Activated CD4-positive, alpha-beta T cell treated with anti-CD3 and anti-CD28 coated beads for 4 hours (primary cell): ENCODE results near the gene EEA1.
"Not testable (repeated sequence)": the region's sequence is repeated elsewhere in the genome, so short reads cannot be mapped to it uniquely, and the experiment has no call there.

Experiments
- DNase-seq, 2 donors: peaks; one replicate each; pipeline ENCODE4 v3.0.0-alpha.2; 2020

Gene EEA1

DNA sequence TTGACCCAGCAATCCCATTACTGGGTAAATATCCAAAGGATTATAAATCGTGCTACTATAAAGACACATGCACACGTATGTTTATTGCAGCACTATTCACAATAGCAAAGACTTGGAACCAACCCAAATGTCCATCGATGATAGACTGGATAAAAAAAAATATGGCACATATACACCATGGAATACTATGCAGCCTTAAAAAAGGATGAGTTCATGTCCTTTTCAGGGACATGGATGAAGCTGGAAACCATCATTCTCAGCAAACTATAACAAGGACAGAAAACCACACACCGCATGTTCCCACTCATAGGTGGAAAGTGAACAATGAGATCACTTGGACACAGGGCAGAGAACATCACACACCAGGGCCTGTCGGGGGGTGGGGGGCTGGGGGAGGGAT lies 134.7 kb downstream of the EEA1 start:
- not testable (repeated sequence) for DNase-seq

DNA sequence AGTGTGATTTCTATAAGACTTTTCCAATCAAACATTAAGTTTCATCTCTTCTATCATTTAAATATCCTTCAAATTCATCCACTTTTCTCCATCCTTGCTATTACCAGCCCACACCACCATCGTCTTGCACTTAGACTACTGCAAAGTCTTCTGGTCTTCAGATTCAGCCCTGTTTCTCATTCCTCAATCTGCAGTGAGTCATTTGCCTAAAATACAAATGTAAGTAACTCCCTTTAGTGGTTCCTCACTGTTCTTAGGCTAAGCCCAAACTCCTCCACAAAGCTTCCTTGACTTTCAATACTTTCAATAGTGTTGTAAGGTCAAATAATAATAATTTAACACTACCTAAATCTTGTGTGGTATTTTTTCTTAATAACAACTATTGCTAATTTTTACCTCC lies 143.1 kb downstream of the EEA1 start:
- DNase-seq = no peak

DNA sequence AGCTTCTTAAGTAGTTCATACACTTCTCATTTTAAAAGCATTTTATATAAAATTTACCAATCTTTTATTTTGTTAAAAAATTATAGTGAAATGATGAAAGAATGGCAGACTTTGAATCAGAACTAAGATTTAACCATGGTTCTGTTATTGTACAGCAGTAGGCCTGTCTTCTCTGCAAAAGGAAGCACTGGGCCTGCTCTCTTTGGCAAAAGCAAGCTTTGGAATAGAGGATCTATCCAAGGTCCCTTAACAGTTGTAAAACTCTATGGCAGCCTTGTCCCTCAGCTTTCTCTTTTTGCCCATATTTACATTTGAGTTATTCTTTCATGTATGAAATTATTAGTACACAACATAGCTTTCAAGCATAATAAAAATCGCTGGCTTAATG lies 143.5 kb downstream of the EEA1 start:
- no peak for DNase-seq

DNA sequence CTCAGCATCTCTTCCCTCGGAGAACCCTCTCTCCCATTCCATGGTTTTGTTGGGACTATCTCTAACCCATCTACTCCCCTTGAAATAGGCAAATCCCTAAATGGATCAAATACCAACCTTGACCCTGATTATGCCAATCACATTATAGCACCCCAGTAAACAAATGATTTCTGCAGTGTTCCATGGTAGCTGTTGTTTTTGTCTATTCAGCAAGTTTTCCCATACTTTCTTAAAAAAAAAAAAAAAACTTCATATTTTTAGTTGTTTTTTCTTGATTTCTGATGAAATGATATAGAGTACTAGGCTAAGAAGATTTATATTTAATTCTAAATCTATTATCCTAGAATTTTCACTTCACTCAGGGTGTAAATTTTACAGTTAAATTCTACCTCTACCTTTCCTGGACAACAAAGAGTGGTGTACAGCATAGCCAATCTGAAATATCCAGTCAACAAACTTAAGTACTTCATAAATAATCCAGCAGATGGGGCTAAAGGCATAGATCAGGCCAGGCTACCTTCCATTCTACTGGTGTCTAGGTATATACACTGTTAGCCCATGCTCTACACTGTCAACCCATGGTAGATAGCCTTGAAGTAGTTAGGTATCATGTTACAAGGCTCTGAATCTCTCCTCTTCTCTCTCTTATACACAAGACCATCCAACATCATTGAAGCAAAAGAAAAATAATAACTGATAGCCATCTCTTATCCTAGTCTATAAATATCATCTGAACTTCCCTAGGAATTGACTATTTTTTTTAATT lies 144.1 kb downstream of the EEA1 start:
- peak; percentile 22 to 25 for DNase-seq

DNA sequence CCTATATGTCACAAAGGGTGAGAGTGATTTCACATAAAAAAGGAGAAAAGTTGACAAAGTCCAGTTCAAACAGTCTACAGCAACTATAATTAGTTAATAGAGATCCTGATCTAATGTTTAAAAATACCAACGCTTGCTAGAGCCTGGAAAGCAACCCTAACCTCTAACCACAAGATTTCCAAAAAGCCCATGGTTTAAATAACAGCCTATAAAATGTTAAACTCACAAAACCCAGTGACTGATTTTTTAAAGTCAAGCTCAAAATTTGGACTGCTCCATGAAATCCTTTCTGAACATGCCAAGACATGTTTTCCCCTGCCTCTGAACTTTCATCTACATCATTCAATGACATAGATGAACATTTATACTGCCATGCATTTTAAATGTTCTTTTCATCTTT lies 144.7 kb downstream of the EEA1 start:
- no peak for DNase-seq

DNA sequence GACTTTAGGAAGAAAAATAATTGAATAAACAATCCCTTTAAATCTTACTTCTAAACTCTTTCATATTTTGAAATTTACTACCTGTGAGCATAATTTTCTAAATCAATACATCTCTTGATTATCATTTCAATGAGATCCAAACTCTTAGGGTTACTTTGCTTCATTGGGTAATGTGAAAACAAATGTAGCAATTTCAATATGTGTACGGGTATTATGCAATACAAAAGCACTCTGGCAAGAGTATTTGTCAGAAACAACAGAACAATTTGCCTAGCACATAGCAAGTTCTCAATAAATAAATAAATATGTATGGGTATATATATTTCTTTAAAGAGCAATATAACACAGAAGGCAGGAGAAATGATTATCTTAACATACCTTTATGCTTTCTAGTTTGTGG lies 149.2 kb downstream of the EEA1 start:
- no peak for DNase-seq

DNA sequence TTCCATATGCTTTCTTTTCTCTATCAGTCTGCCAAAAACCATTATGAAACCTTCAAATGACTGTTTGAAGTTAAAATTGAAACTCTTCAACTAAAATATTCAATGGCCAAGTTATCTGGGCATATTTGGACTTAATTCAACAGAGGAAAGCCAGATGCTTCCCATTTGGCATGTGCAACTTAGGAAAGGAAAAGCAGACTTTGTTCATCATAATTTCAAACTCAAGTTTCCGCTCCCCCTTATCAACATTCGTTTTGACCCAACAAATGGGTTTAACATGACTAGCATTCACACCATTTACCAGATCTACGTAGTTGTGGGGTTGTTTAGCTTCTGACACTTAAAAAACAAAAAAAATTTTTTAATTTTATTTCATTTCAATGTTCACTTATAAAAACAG lies 150.6 kb downstream of the EEA1 start:
- no peak for DNase-seq

DNA sequence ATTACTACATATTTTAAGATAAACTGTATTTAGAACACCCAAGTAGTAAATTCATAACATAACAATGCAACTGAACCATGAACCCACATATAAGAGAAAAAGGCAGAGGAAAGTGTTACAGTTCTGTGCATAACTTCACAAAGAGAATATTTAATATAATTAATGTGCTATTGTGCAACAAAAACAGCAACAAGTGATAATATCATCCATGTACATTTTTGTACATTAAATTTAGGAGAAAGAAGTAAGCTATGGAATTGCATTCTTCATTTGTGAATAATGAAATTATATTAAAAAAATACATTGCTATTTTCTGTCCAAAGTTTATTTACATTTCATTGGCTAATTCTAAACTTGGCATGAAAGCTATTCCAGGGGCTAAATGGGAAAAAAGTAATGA lies 153.7 kb downstream of the EEA1 start:
- no peak for DNase-seq

DNA sequence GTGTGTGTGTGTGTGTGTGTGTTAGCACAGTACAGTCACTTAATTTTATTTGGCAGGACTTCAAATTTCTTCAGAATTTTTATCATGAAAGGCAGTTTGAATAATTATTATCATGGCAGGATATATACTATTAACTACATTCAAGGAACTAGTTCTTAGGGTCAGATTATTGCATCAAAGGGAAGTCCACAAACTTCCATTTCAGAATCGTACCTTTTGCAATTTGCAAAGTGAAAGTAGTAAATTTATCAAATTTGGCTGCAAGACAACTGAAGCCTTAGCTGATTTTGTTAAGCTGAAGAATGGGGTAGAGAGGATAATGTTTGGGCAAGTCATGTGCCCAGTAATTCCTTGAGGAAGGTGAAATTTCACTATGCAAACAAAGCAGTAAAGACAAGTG lies 158.1 kb downstream of the EEA1 start:
- no peak for DNase-seq

DNA sequence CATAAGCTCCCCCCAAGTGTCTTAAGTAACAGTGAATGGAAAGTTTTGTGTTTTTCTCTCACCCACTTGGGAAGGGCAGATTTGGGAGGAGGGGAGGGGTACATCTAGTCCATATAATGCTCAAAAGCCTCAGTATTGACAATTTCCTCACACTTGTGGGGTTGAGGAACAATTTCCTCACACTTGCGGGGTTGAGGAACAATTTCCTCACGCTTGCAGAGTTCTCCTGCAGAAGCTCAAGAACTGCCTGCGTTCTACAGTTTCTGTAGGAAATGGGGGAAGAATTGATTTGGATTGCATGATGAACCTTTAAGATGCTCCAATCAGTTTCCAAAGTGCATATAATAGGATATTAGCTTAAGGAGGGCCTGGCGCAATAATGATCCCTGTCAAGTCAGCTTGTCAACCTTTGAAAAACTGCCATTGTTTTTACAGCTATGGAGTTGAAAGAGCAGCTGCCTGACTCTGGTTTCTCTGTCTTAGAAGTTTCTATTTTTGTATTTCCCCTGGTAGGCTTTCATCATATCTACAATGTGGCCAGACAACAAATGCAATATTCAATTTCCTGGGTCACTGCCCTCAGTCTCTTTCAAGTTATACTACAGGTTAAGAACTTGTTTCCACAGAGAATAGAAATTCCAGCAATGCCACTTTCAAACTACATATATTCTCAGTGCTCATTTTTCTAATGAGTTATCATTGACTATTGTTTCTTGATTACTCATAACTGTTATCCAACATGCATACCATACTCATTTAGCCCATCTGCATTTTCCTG lies 159.8 kb downstream of the EEA1 start:
- DNase-seq = no peak

DNA sequence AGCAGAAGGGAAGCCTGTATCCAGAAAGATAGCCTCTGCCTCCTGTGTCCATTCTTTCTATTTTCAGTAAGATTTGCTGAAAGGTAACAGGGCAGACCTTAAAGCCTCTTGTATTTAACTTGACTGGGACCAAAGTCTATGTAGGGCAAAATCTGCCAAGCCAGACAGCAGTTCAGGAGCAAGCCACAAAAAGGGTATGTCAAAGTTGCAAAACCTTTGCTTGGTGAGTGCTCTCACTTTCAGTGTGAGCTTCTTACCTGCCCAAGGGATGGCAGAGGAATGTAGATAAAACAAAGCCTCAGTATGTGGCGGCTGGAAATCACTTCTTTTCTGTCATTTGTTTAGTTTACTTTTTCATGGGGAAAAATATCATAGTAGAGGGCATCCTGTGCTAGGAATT lies 163.2 kb downstream of the EEA1 start:
- no peak for DNase-seq

DNA sequence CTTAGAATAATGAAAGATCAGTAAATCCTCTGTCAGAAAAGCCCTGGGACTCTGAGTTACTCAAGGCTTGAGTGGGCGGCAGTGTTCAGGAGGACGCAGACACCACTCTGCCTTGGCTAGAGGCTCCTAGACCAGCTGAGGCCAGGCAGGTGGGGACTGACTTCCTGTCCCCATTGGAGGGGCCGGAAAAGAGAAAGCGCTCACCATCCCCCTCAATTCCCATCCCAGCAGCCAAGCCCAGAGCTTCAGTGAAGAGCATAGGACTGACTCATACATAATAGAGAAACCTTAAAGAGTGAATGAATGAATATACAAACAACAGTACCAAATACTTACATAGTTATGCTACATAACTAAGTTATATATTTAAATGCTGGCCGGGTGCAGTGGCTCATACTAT lies 164.3 kb downstream of the EEA1 start:
- DNase-seq = no peak

DNA sequence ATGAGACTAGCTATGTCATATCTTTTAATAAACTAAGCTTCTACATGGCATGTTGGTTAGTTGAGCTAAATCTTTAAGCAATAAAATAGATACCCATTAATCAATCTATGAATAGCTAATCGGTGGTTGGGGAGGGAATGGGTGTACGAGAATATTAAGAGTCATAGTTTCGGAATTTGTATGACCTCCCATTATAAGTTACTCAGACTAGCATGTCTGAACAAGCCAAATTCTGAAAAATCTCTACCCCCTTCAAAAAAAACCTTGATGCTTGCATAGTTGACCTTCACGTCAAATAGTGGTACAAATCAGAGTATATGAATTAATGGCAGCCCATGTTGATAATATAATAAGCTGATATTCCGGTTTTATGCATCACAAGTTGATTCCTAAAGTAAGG lies 166.3 kb downstream of the EEA1 start:
- DNase-seq = no peak

DNA sequence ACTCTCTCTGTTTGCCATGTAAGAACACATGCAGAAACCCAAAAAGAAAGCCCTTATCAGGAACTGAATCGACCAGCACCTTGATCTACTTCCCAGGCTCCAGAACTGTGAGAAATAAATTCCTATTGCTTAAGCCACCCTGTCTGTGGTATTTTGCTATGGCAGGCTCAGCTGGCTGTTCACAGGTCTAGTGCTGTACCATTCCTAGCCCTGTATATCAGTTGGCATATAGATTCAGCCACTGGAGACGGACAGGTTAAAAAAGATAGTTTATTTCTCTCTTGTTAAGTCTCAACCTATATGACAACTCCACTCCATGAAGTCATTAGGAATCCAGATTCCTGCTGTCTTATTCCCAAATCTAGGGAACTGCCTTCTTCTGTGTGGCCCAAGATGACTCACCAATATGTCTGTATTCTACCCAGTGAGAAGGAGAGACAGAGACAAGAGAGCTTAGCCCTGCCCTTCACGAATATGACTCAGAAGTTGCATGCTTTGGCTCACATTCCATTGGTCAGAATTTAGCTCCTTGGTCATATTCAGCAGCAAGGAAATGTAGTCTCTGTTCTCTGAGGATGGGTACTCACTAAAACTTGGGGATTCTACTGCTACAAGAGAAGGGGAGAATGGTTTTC lies 169.3 kb downstream of the EEA1 start:
- no peak for DNase-seq

DNA sequence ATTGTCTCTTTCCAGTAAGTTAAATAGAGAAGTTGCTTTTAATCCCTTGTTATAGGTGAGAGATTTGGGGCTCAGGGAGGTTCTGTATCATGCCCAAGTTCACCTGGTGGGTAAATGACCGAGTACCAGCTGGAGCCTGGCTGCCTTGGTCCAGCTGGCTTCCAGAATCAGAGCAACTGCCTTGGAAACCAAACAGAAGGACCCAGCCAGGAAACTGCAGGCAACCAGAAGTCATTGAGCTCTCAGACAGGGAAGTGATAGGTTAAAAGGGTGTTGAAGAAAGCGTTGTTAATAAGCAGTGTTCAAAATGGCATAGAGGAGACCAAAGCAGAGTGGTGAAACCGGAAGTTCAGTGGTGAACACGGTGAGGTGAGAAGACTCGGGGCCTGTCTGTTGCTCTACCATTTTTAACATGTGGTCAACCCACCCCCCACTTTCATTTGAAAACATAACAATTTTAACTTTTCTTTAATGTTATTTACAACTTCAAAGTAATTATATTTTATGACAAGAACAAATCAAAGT lies 171.4 kb downstream of the EEA1 start:
- no peak for DNase-seq

DNA sequence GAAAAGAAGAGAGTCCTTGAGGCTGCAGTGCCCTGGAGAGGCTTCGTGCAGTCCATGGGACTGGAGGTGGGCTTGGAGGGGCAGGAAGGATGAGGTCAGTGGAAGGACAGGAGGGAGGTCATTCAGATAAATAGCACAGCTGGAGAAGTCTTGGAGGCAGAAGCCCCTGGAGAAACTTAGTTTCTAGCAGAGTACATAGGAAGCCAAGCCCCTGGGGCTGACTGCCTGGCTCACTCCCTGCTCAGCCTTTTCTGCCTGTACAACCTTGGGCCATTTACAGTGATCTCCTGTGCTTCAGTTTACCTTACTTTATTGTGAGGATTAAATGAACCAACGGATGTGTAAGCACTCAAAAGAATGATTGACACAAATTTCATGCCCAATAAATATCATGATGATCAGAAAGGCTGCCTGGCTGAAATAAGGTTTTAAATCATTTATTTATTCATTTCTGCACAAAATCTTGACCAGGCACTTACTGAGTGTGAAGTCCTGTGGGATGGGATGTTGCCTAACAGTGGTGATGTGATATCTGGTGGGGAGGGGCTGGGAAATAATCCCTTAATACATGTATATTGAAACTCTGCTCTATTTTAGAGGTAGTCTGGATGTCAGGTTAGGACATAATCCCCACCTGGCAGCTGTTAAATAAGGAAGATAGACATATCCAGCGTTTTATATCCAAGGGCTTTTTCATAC lies 172.0 kb downstream of the EEA1 start:
- no peak for DNase-seq

DNA sequence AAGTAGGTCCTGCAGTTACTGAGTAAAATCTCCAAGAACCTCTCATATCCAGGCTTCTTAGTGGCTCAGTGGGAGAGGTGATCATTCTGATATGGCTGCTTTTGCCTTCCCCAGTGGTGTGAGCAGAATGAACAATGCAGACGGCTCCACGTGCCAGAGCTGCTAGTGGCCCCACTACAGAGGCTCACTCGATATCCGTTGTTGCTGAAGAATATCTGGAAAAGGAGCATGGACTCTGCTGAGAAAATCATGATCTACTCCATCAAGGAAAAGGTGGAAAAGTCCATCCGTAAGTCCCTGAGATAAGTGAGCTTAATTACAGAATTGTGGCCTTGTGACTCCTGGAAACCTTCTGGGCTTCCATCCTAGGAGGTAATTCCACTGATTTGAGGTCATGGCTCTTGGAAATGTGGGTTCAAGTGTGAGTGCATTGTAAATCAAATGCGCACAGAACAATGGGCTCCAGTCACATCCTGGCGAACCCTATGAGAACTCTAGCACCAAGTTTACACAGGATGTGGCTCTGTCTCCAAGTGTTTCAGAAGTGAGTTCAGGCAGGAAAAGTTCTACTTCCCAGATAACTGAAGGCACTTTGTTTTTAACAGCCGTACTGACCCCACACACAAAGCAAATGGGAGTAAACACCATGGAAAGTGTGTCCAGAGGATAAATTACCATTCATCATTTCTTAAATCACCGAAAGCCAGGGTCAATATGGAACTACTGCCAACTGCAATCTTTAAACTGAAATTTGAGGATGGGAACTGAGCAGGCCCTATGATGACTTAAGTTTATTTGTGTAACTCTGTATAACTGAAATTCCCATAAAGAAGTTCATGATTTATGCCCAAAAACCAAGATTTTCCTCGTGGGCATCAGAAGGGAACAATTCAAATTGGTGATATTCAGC lies 174.9 kb downstream of the EEA1 start:
- DNase-seq = no peak

DNA sequence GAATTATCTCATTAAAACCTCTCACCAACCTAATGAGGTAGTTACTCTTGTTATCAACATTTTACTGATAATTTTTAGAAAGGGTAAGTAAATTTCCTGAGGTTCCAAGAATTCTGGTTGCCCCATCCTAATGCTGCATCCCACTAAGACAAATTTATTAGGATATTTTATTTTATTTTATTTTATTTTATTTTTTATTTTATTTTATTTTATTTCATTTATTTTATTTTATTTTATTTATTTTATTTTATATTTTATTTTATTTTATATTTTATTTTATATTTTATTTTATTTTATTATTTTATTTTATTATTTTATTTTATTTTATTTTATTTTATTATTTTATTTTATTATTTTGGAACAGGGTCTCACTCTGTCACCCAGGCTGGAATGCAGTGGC lies 179.4 kb downstream of the EEA1 start:
- not testable (repeated sequence) for DNase-seq

DNA sequence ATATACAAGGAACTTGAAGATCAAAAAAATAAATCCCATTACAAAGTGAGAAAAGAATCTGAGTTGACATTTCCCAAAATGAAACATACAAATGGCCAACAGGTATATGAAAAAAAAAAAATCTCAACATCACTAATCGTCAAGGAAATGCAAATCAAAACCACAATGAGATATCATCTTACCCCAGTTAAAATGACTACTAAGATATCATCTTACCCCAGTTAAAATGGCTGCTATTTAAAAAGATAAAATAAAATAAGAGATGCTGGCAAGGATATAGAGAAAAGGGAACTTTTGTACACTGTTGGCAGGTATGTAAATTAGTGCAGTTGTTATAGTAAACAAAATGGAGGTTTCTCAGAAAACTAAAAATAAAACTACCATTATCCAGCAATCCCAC lies 181.9 kb downstream of the EEA1 start:
- DNase-seq = no peak

DNA sequence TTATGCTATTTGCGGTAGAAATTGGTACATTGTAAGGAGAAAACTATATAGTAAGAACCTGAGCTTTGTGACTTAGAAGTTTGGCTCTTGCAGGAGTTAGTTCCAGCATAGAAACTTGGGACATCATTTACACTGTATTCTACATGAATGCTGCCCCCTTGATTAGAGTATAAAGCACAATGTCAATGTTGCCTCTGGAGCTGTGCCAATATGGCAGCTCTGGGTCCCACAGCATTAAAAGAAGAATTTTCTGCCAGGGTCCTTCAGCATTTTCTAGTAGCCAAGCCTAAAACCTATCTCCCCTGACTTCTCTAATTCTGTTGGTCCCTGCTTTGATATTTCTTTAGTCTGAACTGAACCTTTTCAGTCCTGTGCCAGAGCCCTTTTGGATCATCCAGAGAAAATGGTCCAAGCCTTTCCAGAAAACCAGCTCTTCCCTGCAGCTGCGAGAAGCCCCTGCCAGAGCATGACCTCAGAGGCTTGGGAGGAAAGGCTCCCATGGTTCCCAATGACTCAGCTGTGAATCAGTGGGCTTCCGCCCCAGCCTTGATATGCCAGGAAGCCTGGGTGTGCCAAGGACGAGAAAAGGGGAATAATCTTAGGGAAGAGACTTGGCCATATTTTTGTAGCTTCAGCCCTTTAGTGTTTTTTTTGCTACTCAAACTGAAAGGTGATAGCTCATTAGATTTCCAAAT lies 183.1 kb downstream of the EEA1 start:
- no peak for DNase-seq

DNA sequence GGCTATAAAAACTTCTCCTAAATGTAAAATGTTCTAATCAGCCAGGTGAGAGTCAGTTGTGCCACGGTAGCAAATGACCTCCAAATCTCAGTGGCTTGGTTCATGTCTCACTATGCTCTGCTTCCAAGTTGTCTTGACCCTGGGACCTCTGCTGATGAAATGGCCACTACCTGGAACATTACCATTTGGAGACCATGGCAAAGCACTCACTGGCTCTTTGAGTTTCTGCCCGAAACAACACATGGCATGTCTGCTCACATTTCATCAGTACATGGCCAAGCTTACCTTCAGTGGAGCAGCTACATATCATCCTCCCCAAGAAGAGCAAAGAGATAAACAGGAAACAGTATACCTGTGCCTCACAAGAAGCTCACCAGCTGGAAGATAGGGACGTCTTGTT lies 186.1 kb downstream of the EEA1 start:
- no peak for DNase-seq

DNA sequence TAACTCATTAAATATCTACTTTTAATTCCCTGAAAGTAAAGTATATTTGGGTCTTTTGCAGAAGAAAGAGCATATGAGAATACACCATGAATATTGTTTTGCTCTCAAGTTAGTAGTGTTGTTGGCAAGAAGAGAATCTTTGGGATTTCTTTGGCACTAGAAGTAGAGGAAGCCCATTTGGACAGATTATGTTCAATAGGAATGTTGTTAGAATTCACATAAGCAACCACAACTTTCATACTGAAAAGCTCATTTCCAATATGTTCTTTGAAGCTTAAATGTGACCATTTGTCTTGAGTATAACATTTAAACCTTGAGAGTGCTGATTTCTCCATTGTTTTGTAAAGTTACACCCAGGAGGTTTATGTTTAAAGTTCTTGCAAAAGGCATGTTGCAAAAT lies 188.7 kb downstream of the EEA1 start:
- no peak for DNase-seq
